PC-3 (cell line): ENCODE measurements around the gene LOXL4.

ENCODE experiments used
- EZH2phosphoT487 ChIP-seq: fragments of 300-600 bp; sonication (generic); IDR thresholded peaks from 2 replicates; pipeline ENCODE4 v1.6.1; 2018; ENCODE audit warnings: mild to moderate bottlenecking, antibody characterized with exemption, low read length, borderline replicate concordance
- TF ChIP-seq, protein P1 (sequence below): fragments of 300-600 bp; sonication (generic); conservative IDR thresholded peaks from 2 replicates; pipeline ENCODE4 v1.5.1; 2017; ENCODE audit warnings: antibody characterized with exemption, low read depth, mild to moderate bottlenecking, low read length

DNA sequence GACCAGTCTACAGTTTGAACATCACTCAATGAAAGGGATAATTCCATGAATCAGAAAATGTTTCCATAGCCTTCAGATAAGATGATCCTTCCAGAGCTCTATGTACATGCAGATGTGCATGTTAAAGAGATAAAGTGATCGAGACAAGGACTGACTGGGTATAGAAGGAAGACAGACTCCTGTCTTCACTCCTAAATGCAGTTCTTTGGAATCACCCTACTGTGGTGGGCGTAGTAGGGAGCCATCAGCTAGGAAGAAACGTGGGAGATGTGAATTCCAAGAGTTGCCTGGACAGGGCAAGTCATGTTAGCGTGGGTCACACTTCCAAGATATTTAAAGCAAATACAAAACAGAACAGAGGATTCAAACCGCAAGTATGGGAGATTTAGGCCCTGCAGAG lies 23.9 kb downstream of the LOXL4 start:
- TF ChIP-seq, protein P1, sequence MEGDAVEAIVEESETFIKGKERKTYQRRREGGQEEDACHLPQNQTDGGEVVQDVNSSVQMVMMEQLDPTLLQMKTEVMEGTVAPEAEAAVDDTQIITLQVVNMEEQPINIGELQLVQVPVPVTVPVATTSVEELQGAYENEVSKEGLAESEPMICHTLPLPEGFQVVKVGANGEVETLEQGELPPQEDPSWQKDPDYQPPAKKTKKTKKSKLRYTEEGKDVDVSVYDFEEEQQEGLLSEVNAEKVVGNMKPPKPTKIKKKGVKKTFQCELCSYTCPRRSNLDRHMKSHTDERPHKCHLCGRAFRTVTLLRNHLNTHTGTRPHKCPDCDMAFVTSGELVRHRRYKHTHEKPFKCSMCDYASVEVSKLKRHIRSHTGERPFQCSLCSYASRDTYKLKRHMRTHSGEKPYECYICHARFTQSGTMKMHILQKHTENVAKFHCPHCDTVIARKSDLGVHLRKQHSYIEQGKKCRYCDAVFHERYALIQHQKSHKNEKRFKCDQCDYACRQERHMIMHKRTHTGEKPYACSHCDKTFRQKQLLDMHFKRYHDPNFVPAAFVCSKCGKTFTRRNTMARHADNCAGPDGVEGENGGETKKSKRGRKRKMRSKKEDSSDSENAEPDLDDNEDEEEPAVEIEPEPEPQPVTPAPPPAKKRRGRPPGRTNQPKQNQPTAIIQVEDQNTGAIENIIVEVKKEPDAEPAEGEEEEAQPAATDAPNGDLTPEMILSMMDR = no peak
- TF ChIP-seq EZH2phosphoT487 = no peak
